NCI-H128 (cell line): ENCODE measurements around the gene BDNF.

ENCODE experiments used
- DNase-seq: peaks from one replicate; lab custom pipeline; 2025; ENCODE audit not compliant: unreplicated experiment; lab: John Stamatoyannopoulos, UW

Gene BDNF

GRCh38 chr11:27707676-27708075 lies 7.4 kb upstream of the BDNF start:
- DNase-seq = no peak

- no peak for DNase-seq
These were observed 5.9 kb upstream of the BDNF start for GRCh38 chr11:27705873-27706820.

GRCh38 chr11:27703481-27703880 lies 3.2 kb upstream of the BDNF start:
- no peak for DNase-seq

GRCh38 chr11:27702811-27703210 lies 2.6 kb upstream of the BDNF start:
- DNase-seq = no peak

- DNase-seq = no peak
These were observed 1.3 kb upstream of the BDNF start for GRCh38 chr11:27701355-27702105.

- no peak for DNase-seq
These were observed 317 bp downstream of the BDNF start for GRCh38 chr11:27699926-27700350.

- DNase-seq = no peak
These were observed 871 bp downstream of the BDNF start for GRCh38 chr11:27699242-27699925.

- no peak for DNase-seq
These were observed 1.4 kb downstream of the BDNF start for GRCh38 chr11:27698872-27699241.

- no peak for DNase-seq
These were observed 2.5 kb downstream of the BDNF start for GRCh38 chr11:27697679-27698275.

- no peak for DNase-seq
These were observed 3.3 kb downstream of the BDNF start for GRCh38 chr11:27696961-27697360.

- no peak for DNase-seq
These were observed 4.1 kb downstream of the BDNF start for GRCh38 chr11:27696115-27696514.

GRCh38 chr11:27694992-27695391 lies 5.3 kb downstream of the BDNF start:
- no peak for DNase-seq

GRCh38 chr11:27693398-27693797 lies 6.9 kb downstream of the BDNF start:
- DNase-seq = no peak

- no peak for DNase-seq
These were observed 7.5 kb downstream of the BDNF start for GRCh38 chr11:27692781-27693180.

- no peak for DNase-seq
These were observed 12.2 kb downstream of the BDNF start for GRCh38 chr11:27688076-27688475.

GRCh38 chr11:27681664-27682063 lies 18.6 kb downstream of the BDNF start:
- no peak for DNase-seq

GRCh38 chr11:27679136-27680015 lies 20.9 kb downstream of the BDNF start:
- DNase-seq = no peak

GRCh38 chr11:27678242-27678641 lies 22.0 kb downstream of the BDNF start:
- no peak for DNase-seq

GRCh38 chr11:27677108-27677507 lies 23.1 kb downstream of the BDNF start:
- no peak for DNase-seq

- no peak for DNase-seq
These were observed 26.1 kb downstream of the BDNF start for GRCh38 chr11:27673979-27674663.
